HG03108 (cell line): Measurements from ENCODE around the gene ACVR2A.

ENCODE experiments used
- ATAC-seq: cut with Tn5 transposase; IDR thresholded peaks from one replicate; pipeline ENCODE4 v1.9.1; 2021; ENCODE audit warnings: moderate library complexity; ENCODE audit not compliant: unreplicated experiment

ACVR2A gene

DNA sequence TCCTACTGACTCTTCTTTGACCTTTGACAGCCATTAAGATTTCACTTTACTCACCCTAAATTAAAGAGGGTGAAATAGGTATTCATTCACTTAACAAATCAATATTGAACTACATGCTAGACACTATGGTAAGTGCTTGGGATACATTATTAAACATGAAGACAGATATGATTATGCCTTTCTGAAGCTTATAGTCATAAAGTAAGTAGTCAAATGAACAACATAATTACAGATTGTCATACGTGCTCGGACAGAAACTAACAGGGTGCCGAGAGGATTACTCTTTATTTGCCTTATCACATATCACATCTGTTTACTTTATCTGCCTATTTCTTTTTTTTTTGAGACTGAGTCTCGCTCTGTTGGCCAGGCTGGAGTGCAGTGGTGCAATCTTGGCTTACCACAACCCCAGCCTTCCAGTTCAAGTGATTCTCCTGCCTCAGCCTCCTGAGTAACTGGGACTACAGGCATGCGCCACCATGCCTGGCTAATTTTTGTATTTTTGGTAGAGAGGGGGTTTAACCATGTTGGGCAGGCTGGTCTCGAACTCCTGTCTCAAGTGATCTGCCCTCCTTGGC, 9.8 kb downstream of the ACVR2A start:
- no peak for ATAC-seq

DNA sequence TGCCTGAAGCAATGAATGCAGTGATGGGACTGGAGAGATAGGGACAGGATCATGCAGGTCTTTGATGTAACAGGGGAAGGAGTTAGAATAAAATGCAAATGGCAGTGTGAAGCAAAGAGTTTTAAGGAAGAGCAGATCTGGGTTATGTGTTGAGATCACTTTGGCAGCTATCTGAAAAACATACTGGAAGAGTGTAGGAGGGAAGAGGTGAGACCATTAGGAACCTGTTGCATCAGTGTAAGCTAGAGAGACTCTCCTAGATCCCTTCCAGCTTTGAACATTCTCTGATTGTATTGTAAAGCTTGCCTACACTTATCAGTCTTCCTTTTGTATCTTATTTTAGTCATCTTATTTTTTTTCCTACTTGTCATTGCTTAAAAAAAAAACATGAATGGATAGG, 10.5 kb downstream of the ACVR2A start:
- no peak for ATAC-seq

DNA sequence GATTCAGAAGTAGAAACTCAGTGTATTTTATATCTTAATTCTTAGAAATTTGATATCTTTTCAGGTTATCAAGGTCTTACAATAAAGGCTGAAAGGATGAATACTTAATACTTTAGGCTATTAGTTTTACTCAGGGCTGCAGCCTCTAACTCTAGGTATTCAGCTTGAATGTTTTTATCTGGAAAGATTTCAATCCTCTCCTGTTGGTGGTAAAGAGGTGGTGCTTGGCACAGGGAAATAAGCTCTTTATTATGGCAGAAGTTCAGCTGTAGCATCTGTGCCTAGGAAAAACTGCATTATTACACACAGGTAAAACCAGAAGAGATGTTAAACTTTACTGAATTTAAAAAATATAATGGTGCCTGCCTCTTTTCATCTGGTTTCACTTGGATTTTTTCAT, 11.1 kb downstream of the ACVR2A start:
- no peak for ATAC-seq

DNA sequence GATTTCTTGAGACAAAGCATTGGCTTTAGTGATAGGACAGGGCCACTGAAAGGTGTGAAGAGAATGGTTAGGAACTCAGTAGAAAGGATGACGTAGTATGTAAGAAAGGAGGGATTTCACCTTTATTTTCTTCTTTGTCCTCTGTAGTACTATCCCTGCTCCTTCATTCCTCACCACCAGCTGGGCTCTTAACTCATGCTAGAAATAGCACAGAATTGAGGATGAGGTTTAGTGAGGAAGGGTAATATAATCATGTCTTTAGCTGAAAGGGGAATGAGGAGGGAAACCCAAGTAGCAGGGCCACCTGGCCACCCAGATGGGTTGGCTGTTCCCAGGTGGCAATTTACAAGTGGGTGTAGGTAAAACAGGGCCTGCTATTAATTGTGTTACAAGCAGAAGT, 15.2 kb downstream of the ACVR2A start:
- ATAC-seq, result no peak

DNA sequence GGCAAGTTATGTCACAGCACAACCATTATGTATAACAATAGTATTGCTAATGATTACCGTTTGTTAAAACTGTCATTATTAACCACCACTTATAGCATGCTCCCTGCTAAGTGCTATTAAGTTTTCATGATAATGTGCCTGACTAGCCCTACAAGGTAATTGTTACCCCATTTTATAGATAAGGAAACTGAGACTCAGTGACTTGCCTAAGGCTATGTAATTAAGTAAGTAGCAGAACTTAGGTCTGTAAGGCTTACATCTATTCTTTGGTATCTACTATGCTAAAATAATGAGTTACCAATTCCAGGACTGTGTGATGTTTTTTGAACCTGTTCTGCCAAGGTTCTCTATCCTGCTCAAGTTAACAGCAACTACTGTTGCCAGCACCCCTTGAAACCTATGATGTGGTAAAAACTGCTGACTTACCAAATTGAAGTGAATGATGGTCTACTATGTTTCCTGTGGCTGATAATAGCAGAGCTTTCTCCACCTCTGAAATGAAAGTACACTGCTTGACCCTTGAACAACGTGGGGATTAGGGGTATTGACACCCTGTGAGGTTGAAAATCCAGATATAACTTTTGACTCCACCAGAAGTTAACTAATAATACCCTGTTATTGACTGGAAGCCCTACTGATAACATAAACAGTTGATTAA, 18.2 kb downstream of the ACVR2A start:
- no peak for ATAC-seq

DNA sequence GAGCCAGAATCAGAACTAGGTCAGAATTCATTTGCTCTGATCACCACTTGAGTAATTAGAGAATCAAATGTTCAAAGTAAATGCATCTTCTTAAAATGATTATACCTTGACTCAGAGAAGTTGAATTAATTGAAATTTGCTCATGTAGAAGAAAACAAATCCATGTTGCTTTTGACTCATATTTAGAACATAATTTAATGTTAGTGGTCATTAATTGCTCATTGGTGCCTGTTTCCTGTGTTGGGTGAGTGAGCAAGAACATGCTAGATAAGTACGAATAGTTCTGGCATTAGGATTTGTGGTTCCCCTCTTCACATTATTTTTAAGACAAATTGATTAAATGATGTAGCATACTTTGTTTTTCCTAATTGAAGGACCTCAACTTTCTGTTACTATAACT, 19.0 kb downstream of the ACVR2A start:
- ATAC-seq, result no peak

DNA sequence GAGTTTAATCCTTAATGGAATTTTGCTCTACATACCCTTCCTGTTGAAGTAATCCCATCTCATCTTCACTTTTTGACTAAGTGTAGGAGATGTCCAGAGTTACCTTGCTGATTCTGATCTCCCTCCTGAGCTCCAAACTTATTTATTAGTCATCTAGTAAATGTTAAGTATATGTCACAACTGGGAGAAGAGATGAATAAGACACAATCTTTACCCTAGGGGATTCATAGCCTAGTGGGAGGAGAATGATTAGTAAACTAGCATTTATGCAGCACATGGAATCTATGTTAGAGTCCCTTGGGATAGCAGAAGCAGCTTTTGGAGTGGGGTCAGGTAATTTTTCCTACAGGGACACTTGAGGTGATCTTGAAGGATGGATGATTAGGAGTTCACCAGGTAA, 20.7 kb downstream of the ACVR2A start:
- no peak for ATAC-seq

DNA sequence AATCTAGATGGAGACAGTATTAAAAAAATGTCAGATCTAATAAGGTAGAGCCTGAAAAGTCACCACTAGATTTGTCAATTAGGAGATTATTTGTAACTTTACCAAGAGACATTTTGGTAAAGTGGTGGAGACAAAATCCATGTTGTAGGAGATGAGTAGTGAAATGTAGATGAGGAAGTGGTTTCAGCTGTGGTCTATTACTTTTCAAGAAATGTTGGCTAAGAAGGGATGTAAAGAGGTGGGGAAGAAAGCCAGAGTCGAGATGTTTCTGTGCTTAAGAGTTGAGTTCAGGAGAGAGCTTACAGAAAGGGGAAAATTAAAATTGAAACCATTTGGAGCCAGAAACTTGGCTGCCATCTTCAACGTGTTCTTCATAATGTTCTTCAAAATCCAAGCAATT, 22.2 kb downstream of the ACVR2A start:
- no peak for ATAC-seq

DNA sequence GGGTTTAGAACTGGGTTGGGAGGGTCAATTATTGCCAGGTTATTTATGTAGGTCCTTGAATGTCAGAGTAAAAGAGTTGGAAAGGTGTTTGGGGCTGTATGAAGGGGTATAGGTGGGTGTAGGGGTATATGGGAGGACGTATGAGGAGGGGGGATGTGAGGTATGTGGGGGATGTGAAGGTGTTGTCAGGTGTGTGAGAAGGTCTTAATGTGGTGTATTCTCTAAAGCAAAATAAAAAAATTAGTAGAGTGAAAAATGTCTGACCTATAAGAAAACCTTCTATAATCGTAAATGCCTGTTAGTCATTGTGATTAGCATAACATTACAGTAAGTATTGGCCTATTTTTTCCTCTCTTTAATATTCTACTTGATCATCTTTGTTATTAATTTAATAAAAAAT, 25.1 kb downstream of the ACVR2A start:
- no peak for ATAC-seq

DNA sequence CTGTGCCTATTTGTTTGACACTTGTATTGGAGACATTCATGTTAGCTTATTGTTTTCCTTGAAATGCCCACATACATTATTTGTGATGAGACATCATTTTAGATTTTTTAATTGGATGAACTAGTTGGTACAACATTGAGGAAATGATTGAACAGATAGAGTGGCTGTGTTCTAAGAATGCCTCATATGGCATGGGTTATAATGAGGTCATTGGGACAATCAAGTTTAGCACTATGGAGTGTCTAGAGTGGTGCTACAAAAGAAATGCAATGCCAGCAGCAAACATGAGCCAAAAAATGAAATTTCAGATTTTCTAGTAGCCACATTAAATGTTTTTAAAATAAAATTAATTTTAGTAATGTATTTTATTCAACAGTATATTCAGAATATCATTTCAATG, 28.1 kb downstream of the ACVR2A start:
- ATAC-seq, result no peak

DNA sequence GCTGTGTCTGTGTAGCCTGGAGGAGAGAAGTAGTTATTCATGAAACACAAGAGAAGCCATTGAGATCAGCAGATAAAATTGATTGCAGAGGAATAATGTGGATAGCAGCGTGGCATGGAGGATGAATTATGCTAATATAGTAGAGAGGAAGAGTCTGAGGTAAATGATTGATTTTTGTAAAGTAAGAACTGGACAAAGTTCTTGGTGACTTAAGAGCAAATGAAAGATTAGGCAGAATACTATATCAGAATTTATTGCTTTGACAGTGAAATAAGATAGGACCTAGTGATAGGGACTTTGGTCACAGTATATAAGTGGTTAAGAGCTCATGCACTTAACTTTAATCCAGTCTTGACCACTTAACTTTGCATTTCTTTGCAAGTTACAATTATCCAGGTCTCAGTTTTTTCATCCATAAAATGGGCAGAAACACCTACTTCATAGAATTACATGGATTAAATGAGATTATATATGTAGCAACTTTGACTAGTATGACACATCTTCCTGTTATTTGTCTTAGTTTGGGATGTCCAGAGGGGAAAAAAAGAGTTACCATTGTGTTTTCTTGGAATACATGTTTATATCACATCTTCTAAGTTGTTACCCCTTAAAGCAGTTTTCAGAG, 29.1 kb downstream of the ACVR2A start:
- no peak for ATAC-seq

DNA sequence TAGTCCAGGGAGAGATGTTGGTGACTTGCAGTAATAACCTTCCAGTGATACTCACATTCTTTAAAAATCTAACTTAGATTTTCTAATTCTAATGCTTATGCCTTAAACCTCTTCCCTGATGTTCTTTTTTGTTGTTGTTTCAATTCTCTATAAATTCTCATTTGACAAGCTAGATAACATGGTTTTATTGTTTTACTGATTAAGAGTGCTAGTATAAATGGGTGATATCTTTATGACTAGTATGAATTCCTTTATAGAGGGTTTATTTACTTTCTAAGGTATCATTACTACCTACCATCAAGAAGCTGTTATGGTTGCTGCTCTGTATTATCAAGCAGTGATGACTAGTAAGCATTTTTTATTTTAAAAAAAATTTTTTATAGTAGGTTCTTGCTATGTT, 35.0 kb downstream of the ACVR2A start:
- ATAC-seq, result no peak

DNA sequence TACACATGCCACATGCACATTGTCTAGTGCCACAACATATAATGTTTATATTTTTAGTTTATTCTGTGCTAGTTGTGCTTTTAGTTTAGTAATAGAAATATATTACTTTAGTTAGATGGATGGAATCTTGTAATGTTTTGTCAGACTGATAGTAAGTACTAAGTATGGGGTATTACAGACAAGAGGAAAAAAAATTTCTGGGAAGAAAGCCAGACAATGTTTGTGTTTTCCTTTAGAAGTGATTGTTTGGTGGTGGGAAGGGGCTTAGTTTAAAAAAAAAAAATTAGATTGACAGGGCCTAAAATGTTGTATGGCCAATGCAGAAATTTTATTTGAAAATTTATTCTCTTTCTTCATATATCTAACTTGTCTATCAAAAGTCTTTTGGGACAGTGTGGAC, 37.8 kb downstream of the ACVR2A start:
- no peak for ATAC-seq

DNA sequence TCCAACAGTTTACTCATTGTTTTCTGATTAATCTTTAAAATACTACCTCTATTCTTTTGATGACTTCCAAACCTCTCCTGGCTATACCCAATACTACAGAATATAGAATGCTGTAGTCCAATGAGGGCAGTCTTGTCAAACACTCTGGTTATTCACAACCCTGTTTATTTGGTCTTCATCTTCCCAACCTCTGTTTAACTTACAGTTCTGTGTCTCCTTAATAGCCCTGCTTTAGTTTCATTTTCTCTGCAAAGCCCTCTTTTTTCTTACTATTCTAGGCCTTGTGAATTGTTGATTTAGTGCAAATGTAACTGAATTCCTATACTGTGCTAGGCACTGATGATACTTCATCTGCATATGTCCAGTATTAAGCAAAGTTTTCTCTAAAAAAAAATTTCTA, 40.0 kb downstream of the ACVR2A start:
- no peak for ATAC-seq

DNA sequence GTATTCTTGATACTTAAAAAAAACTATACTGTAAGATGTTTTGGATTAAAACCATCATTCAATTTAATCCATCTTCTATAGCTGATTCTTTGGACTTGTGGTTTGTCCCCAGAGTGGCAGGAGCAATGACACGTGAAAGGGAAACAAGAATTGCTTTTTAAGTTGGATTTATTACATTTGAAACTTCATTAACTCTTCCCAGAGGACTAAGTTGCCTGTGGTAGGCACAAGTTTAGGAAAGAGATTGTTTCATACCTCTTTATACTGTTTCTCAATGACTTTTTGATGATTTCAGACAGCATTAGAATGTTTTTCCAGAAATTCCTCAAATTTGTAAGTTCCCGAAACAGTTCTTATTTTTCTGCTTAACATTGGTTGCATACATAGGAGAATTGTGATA, 41.3 kb downstream of the ACVR2A start:
- no peak for ATAC-seq

DNA sequence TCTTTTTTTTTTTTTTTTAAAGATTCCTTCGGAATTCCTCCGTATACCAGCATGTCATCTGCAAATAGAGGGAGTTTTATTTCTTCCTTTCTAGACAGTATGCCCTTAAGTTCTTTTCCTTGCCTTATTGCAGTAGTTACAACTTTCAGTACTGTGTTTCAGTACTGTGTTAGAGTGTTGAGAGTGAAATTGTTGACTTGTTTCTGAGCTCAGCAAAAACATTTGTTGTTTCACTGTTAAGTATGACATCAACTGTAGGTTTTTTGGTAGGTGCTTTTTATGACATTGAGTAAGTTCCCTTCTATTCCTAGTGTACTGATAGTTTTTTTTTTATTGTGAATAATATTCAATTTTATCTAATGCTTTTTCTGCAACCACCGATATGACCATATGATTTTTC, 43.9 kb downstream of the ACVR2A start:
- no peak for ATAC-seq

DNA sequence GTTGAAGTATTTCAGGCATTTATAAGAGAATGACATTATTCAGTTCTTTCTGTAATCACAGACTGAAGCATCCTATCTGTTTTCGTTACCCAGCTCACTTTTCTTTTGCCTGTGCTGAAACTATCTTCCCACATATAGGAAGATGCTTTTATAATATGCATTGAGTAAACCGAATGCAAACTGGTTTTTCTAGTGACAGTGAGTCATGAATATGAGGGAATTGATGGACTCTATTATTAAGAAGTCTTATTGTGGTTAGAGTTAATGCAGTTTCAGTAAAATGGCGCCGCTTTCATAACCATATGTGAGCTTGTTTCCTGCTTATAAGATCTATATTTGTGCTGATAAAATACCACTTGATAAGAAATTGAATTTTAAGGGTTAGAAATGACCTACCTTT, 59.2 kb downstream of the ACVR2A start:
- no peak for ATAC-seq

DNA sequence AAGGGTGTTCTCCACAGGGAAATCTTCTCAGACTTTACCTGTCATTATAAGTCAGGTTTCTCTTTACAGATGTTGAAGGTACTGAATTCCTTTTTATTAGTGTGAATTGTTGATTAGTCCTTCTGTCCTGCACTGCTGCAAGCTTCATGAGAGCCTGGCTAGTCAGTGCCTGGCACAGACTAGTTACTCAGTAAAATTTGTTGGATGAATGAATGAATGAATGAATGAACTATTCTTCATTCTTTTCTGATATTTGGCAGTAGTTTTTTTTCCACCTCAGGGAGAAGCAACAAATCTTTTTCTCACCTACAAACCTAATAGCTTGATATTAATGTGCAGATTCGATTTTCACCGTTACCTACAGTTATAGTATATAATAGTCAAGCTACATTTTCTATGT, 64.3 kb downstream of the ACVR2A start:
- ATAC-seq, result no peak

DNA sequence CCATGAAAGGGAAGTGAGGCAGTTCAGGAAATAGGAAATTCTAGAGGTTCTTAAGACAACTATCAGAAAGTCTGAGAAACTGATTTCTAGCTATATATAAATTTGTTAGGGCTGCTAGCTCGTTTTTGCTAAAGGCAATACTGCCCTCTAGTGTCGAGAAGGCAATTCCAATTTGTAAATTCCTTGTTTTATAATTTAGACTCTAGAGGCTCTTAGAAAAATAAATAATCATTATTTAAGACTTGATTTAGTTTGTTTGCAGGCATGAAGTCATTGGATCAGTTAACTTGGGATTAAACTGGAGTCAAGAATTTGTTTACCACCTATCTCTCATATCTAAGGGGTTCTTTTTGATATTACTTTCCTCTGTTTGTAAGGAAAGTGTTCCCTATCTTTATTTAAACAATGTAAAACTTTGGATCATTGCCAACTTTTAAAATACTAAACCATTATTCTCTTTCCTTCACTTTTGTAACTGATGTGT, 66.2 kb downstream of the ACVR2A start:
- ATAC-seq, result no peak

DNA sequence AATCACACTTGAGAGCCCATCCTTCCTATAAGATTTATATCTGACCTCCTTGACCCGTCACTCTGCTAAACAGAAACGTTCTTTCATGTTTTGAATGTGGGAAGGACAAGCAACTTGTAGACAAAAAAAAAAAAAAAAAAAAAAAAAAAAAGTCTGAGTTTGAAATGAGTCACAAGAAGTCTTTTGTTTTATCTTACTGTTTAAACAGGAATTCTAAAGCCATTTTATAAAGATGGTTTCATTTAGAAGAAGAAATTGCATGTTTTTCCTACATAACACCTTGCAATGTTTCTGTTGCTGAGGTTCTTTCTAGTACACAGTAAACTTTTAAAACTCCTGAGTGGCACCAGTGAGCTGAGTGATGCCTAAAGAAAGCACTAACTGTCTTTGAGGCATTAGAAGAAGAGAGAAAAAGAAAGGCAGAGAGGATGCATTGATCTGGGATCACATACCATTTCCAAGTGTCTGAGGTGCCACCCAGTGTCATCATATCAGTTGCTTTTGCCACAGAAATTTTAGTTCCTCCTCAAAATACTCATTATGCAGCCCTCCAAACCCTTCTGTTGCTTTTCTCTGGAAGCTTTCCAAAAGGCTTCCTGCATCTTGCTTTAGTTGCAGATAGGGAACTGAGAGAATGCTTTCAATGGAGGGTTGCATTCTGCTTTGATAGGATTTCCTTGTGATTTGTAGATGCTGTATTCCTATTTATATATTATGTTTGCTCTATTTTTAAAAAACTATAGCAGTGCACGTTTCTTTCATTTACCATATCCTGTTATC, 69.1 kb downstream of the ACVR2A start:
- ATAC-seq, result no peak

DNA sequence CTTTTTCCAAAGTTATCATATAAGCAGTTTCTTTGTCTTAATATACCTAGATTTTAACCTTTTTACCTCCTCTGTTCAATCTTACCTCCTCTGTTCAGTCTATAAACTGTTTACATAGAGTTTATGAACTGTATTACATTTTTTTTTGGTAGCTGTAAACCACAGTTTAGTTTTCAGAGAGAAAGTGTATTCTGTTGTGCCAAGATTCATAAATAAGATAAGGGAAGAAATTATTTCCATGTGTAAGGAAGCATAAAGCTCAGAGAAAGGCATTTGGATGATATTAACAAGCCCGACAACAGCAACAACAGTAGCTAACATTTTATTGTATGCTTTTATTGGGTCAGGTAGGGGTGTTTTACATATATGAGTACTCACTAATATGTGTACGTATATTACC, 71.2 kb downstream of the ACVR2A start:
- ATAC-seq, result no peak

DNA sequence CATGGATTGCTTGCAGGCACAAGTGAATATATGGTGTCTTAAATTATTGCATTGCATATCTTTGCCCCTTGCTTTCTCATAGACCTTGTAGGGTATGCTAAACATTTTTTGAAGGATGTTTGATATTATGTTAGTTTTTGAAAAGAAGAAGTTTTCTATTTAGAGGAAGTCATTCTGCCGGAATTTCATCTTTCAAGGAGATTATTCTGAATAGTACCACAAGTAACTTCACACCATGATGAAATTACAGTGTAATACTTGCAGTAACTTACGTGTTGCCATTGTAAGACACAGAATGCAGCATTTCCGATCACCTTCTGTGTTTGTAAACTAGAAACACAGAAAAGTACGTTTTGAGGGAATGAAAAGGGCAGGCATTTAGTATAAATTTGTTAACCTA, 71.9 kb downstream of the ACVR2A start:
- ATAC-seq, result no peak
